HK-2 (cell line): Measurements from ENCODE around the gene CMTM1.

Source experiments
- DNase-seq: peaks from one replicate; pipeline ENCODE4 v3.0.0-alpha.2; 2018; ENCODE audit not compliant: unreplicated experiment

Gene CMTM1

GRCh38 chr16:66566051-66566901, at the start of gene CMTM1:
Gene CMTM1, plus strand, starts transcription at chr16:66566439. Its CDS starts 75 bp downstream, at chr16:66566514.
- no peak for DNase-seq

GRCh38 chr16:66516509-66516807, 49.8 kb upstream of the CMTM1 start:
- DNase-seq = no peak

- DNase-seq = peak; percentile 96
Measured at GRCh38 chr16:66516808-66517585, 49.2 kb upstream of the CMTM1 start.

- DNase-seq = no peak
Measured at GRCh38 chr16:66517586-66518263, 48.5 kb upstream of the CMTM1 start.

GRCh38 chr16:66519482-66520373, 46.5 kb upstream of the CMTM1 start:
- no peak for DNase-seq

GRCh38 chr16:66520406-66521170, 45.7 kb upstream of the CMTM1 start:
- DNase-seq = no peak

GRCh38 chr16:66521252-66521713, 45.0 kb upstream of the CMTM1 start:
- no peak for DNase-seq

GRCh38 chr16:66521951-66522771, 44.1 kb upstream of the CMTM1 start:
- DNase-seq = peak; percentile 97

GRCh38 chr16:66522816-66523590, 43.2 kb upstream of the CMTM1 start:
- DNase-seq = no peak

GRCh38 chr16:66523861-66524354, 42.3 kb upstream of the CMTM1 start:
- DNase-seq = no peak

- DNase-seq = no peak
Measured at GRCh38 chr16:66524601-66525164, 41.6 kb upstream of the CMTM1 start.

GRCh38 chr16:66525396-66526180, 40.7 kb upstream of the CMTM1 start:
- no peak for DNase-seq

- no peak for DNase-seq
Measured at GRCh38 chr16:66528294-66528693, 37.9 kb upstream of the CMTM1 start.

- no peak for DNase-seq
Measured at GRCh38 chr16:66529475-66529874, 36.8 kb upstream of the CMTM1 start.

GRCh38 chr16:66534376-66534799, 31.9 kb upstream of the CMTM1 start:
- DNase-seq = no peak

GRCh38 chr16:66536525-66536924, 29.7 kb upstream of the CMTM1 start:
- no peak for DNase-seq

GRCh38 chr16:66537236-66537635, 29.0 kb upstream of the CMTM1 start:
- DNase-seq = no peak

GRCh38 chr16:66538910-66539309, 27.3 kb upstream of the CMTM1 start:
- DNase-seq = no peak
